ENCODE data around the gene RAET1G. TPM values are rescaled to one million over a fixed set of nuclear protein-coding genes. Genes with fewer than 3 reads are reported as not detected.
A peak's percentile ranks its signal among the peaks of the same experiment; 100 is the strongest.
"Not testable (repeated sequence)": the region's sequence is repeated elsewhere in the genome, so short reads cannot be mapped to it uniquely, and the experiment has no call there.

Gene RAET1G
- total RNA-seq, 2 experiments from 2014 or later, result not detected

- H3K4me3 Mint-ChIP-seq, result no peak overlapping the region
- peaks cover 22% of the 10 kb centered on the region for H3K4me1 Mint-ChIP-seq
- ChIA-PET POLR2A (no interaction called here), CTCF (no interaction called here)
- peaks cover 9% of the 10 kb centered on the region for H3K27me3 Mint-ChIP-seq
- H3K36me3 Mint-ChIP-seq (ENCODE audit: low read depth), result no peaks in the 10 kb centered on the region
- H3K27ac Mint-ChIP-seq, result no peak overlapping the region
- no peak for DNase-seq
- no peaks in the 10 kb centered on the region for H3K9me3 Mint-ChIP-seq
Measured at GRCh38 chr6:149900620-149901443, 22.1 kb downstream of the RAET1G start.

DNA sequence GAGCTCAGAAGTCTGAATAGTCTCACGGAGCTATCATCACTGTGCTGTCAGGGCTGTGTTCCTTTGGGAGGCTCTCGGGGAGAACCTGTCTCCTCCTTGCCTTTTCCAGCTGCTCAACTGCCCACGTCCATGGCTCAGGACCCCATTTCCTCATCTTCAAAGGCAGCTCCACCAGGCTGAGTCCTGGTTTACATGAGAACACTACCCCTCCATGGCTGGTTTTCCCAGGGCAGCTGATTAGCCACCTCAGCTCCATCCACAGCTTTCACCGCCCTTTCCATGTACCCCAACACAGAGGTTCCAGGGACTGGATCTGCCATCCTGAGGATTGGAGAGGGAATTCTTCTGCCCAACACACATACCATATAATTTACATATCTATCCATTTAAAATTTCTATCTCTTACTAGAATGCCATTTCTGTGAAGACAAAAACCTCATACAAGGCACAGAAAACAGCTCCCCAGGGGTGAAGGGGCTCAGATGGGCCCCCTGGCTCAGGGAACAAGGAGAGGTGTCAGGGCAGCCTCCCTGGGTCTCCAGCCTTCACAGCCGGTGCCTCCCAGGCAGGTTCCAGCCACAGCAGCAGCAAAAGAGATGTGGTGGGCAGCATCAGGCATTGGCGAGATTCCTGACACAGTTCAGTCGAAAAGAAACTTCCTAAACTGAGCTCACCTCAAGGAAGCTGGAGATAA lies 22.8 kb downstream of the RAET1G start:
- Mint-ChIP-seq H3K4me1 (peaks cover 29% of the 10 kb centered on the region), H3K4me3 (no peak overlapping the region), H3K36me3 (ENCODE audit: low read depth) (no peaks in the 10 kb centered on the region), H3K27ac (no peak overlapping the region), H3K9me3 (no peaks in the 10 kb centered on the region), H3K27me3 (peaks cover 9% of the 10 kb centered on the region)
- no peak for DNase-seq
- ChIA-PET CTCF (interaction anchor here (0.8 kb wide), 1 partner anchor 61 kb away, joined by 5 read pairs; no protein-coding TSS in a partner anchor), POLR2A (no interaction called here)

- POLR2A ChIA-PET, result no interaction called here
- Mint-ChIP-seq H3K4me1 (peaks cover 34% of the 10 kb centered on the region), H3K27ac (no peak overlapping the region), H3K9me3 (no peaks in the 10 kb centered on the region), H3K27me3 (peaks cover 8% of the 10 kb centered on the region), H3K4me3 (no peak overlapping the region), H3K36me3 (ENCODE audit: low read depth) (no peaks in the 10 kb centered on the region)
- CTCF ChIA-PET, result interaction anchor here (0.8 kb wide), 1 partner anchor 61 kb away, joined by 5 read pairs; no protein-coding TSS in a partner anchor
- DNase-seq, result no peak
Measured at GRCh38 chr6:149899486-149899885, 23.4 kb downstream of the RAET1G start.

GRCh38 chr6:149898966-149899365 lies 24.0 kb downstream of the RAET1G start:
- ChIA-PET CTCF (no interaction called here), POLR2A (no interaction called here)
- peak; percentile 1 for DNase-seq

GRCh38 chr6:149897855-149898744 lies 24.8 kb downstream of the RAET1G start, which contains the start of gene RAET1E:
Gene RAET1E (minus strand): TSS chr6:149898113. CDS start chr6:149890901, 7,212 bp downstream.
- CTCF ChIA-PET, result no interaction called here
- Mint-ChIP-seq H3K9me3 (no peaks in the 10 kb centered on the region), H3K27me3 (peaks cover 21% of the 10 kb centered on the region), H3K27ac (peak within 1 kb of the TSS; percentile 41), H3K36me3 (ENCODE audit: low read depth) (no peaks in the 10 kb centered on the region), H3K4me1 (peaks cover 38% of the 10 kb centered on the region), H3K4me3 (no peak within 1 kb of the TSS)
- no peak for DNase-seq
- POLR2A ChIA-PET, result no interaction called here

More at GRCh38 chr6:149898966-149899365, 24.0 kb downstream of the RAET1G start:
- Mint-ChIP-seq H3K4me3 (no peak overlapping the region), H3K27me3 (peaks cover 13% of the 10 kb centered on the region), H3K36me3 (ENCODE audit: low read depth) (no peaks in the 10 kb centered on the region), H3K4me1 (peaks cover 36% of the 10 kb centered on the region), H3K9me3 (no peaks in the 10 kb centered on the region), H3K27ac (no peak overlapping the region)

- H3K27ac Mint-ChIP-seq, result no peak overlapping the region
- CTCF ChIA-PET, result no interaction called here
- POLR2A ChIA-PET, result interaction anchor here (1.5 kb wide), 1 partner anchor 8 kb away, joined by 4 read pairs; no protein-coding TSS in a partner anchor
Measured at GRCh38 chr6:149897015-149897697, 25.8 kb downstream of the RAET1G start.

GRCh38 chr6:149896491-149896890 lies 26.4 kb downstream of the RAET1G start:
- POLR2A ChIA-PET, result interaction anchor here (1.5 kb wide), 1 partner anchor 9 kb away, joined by 4 read pairs; no protein-coding TSS in a partner anchor
- no peaks in the 10 kb centered on the region for H3K36me3 Mint-ChIP-seq (ENCODE audit: low read depth)

More at GRCh38 chr6:149897015-149897697, 25.8 kb downstream of the RAET1G start:
- DNase-seq, result no peak
- Mint-ChIP-seq H3K9me3 (no peaks in the 10 kb centered on the region), H3K4me1 (peaks cover 47% of the 10 kb centered on the region), H3K27me3 (peaks cover 23% of the 10 kb centered on the region), H3K36me3 (ENCODE audit: low read depth) (no peaks in the 10 kb centered on the region), H3K4me3 (no peak overlapping the region)

GRCh38 chr6:149895833-149896271 lies 27.1 kb downstream of the RAET1G start:
- Mint-ChIP-seq H3K4me3 (no peak overlapping the region), H3K27me3 (peaks cover 26% of the 10 kb centered on the region), H3K9me3 (no peaks in the 10 kb centered on the region), H3K36me3 (ENCODE audit: low read depth) (no peaks in the 10 kb centered on the region), H3K4me1 (peaks cover 54% of the 10 kb centered on the region), H3K27ac (peak overlapping the region; percentile 60)
- peak; percentile 50 for DNase-seq
- POLR2A ChIA-PET, result interaction anchor here (1.5 kb wide), 1 partner anchor 9 kb away, joined by 4 read pairs; no protein-coding TSS in a partner anchor
- CTCF ChIA-PET, result interaction anchor here (1.1 kb wide), 1 partner anchor 9 kb away, joined by 3 read pairs; no protein-coding TSS in a partner anchor

More at GRCh38 chr6:149896491-149896890, 26.4 kb downstream of the RAET1G start:
- Mint-ChIP-seq H3K9me3 (no peaks in the 10 kb centered on the region), H3K4me1 (peaks cover 51% of the 10 kb centered on the region), H3K27me3 (peaks cover 23% of the 10 kb centered on the region), H3K27ac (peak overlapping the region; percentile 49), H3K4me3 (no peak overlapping the region)
- no peak for DNase-seq
- CTCF ChIA-PET, result no interaction called here

- peaks cover 58% of the 10 kb centered on the region for H3K4me1 Mint-ChIP-seq
- peaks cover 26% of the 10 kb centered on the region for H3K27me3 Mint-ChIP-seq
- H3K36me3 Mint-ChIP-seq (ENCODE audit: low read depth), result no peaks in the 10 kb centered on the region
- no peaks in the 10 kb centered on the region for H3K9me3 Mint-ChIP-seq
- H3K27ac Mint-ChIP-seq, result no peak overlapping the region
- CTCF ChIA-PET, result interaction anchor here (1.1 kb wide), 1 partner anchor 9 kb away, joined by 3 read pairs; no protein-coding TSS in a partner anchor
- no peak for DNase-seq
- H3K4me3 Mint-ChIP-seq, result no peak overlapping the region
- POLR2A ChIA-PET, result no interaction called here
Measured at GRCh38 chr6:149895048-149895590, 27.8 kb downstream of the RAET1G start.

DNA sequence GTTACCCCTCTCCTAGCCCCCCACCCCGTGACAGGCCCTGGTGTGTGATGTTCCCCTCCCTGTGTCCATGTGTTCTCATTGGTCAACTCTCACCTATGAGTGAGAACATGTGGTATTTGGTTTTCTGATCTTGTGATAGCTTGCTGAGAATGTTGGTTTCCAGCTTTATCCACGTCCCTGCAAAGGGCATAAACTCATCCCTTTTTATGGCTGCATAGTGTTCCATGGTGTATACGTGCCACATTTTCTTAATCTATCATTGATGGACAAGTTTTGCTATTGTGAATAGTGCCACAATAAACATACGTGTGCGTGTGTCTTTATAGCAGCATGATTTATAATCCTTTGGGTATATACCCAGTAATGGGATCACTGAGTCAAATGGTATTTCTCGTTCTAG lies 31.1 kb downstream of the RAET1G start:
- H3K36me3 Mint-ChIP-seq (ENCODE audit: low read depth); H3K27ac Mint-ChIP-seq; H3K9me3 Mint-ChIP-seq; CTCF ChIA-PET; DNase-seq; H3K4me3 Mint-ChIP-seq: not testable (repeated sequence)
- H3K4me1 Mint-ChIP-seq, result peaks cover 51% of the 10 kb centered on the region
- H3K27me3 Mint-ChIP-seq, result peaks cover 26% of the 10 kb centered on the region
- POLR2A ChIA-PET, result interaction anchor here (0.6 kb wide), 1 partner anchor 83 kb away, joined by 3 read pairs; no protein-coding TSS in a partner anchor

GRCh38 chr6:149891259-149891658 lies 31.7 kb downstream of the RAET1G start:
- no peak overlapping the region for H3K27ac Mint-ChIP-seq
- POLR2A ChIA-PET, result interaction anchor here (0.6 kb wide), 1 partner anchor 82 kb away, joined by 3 read pairs; no protein-coding TSS in a partner anchor
- no peak overlapping the region for H3K4me3 Mint-ChIP-seq
- no peak for DNase-seq
- peaks cover 26% of the 10 kb centered on the region for H3K27me3 Mint-ChIP-seq
- peaks cover 45% of the 10 kb centered on the region for H3K4me1 Mint-ChIP-seq
- H3K36me3 Mint-ChIP-seq (ENCODE audit: low read depth), result no peaks in the 10 kb centered on the region
- H3K9me3 Mint-ChIP-seq, result no peaks in the 10 kb centered on the region
- CTCF ChIA-PET, result no interaction called here

DNA sequence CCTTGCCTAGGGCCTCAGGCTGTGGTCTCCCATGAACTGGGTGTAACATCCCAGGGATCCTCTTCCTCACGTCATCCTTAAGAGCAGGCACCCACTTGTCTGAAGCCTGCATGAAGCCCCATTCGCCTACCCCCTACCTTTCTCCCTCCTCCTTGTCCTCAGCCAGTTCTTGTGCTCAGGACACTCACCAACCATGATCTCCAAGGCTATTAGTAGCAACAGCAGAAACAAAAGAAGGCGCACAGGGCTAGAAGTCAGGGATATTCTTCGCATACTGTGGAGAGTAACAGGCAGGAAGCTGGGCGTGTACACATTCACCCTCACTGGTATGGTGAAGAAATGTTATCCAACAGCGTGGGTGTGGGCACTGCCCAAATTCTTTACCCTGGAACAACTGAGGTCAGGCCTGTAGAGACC lies 32.3 kb downstream of the RAET1G start:
- Mint-ChIP-seq H3K27ac (no peak overlapping the region), H3K27me3 (peaks cover 26% of the 10 kb centered on the region)
- CTCF ChIA-PET, result no interaction called here

More for the DNA sequence above, 32.3 kb downstream of the RAET1G start:
- Mint-ChIP-seq H3K9me3 (no peaks in the 10 kb centered on the region), H3K4me1 (peaks cover 39% of the 10 kb centered on the region), H3K36me3 (ENCODE audit: low read depth) (no peaks in the 10 kb centered on the region), H3K4me3 (no peak overlapping the region)
- no peak for DNase-seq
- POLR2A ChIA-PET, result no interaction called here

All from activated CD4-positive, alpha-beta memory T cell treated with anti-CD3 and anti-CD28 coated beads, Interleukin-2, amount 10 ng/mL, durations not matched to agents 7 days and 5 days (primary cell).